T-cell (primary cell): ENCODE data around the gene SLFNL1. TPM values are rescaled to one million over a fixed set of nuclear protein-coding genes. Genes with fewer than 3 reads are reported as not detected.

Experiments
- ATAC-seq, 4 experiments: fragments of 200-7000 bp in 3 of 4; fragments of 150-1000 bp in 1 of 4; cut with Tn5 transposase; replicated peaks in 1 of 4; 1 replicate in 3 of 4; 2 replicates in 1 of 4; pipeline ENCODE4 v1.10.0; 2021; ENCODE audit warnings: moderate library complexity in 3 of 4, mild to moderate bottlenecking in 2 of 4, moderate number of reproducible peaks in 1 of 4
- CTCF ChIA-PET, 2 donors: fragments of 300-600 bp; sonication (Branson Sonifier 250); formaldehyde crosslinking; loops; one replicate each; lab custom pipeline; 2022; ENCODE audit warnings: antibody characterized with exemption in 2 of 2; lab: Charles Lee
- POLR2A ChIA-PET, 2 donors: fragments of 300-600 bp; sonication (Branson Sonifier 250); formaldehyde crosslinking; loops; one replicate each; lab custom pipeline; 2022; ENCODE audit warnings: antibody characterized with exemption in 2 of 2; lab: Charles Lee
- DNase-seq, 35 experiments: peaks; one replicate each; pipeline versions ENCODE4 v3.0.0 to v3.0.0-alpha.2; 2013 to 2023
- H3K27ac ChIP-seq: one replicate; pipeline ENCODE4 v1.5.1; 2013; ENCODE audit warnings: low read length
- H3K27me3 ChIP-seq, 2 experiments: replicated peaks in 1 of 2; 1 replicate in 1 of 2; 2 replicates in 1 of 2; pipeline versions ENCODE4 v1.6.1 to v1.7.0; 2013; ENCODE audit warnings: low read length in 1 of 2, mixed read lengths in 1 of 2; ENCODE audit not compliant: control insufficient read depth in 2 of 2, insufficient read depth in 2 of 2; ENCODE audit errors: extremely low read depth in 1 of 2
- H3K36me3 ChIP-seq, 2 donors: 1 replicate in 1 of 2; 2 replicates in 1 of 2; pipeline versions ENCODE4 v1.6.1 to v1.7.0; 2013; ENCODE audit warnings: low read length in 1 of 2; ENCODE audit not compliant: control insufficient read depth in 2 of 2, insufficient read depth in 1 of 2; ENCODE audit errors: extremely low read depth in 1 of 2
- H3K4me1 ChIP-seq, 2 experiments: 1 replicate in 1 of 2; 2 replicates in 1 of 2; pipeline versions ENCODE4 v1.6.1 to v1.7.0; 2013; ENCODE audit warnings: low read length in 2 of 2, mixed read lengths in 1 of 2; ENCODE audit not compliant: insufficient read depth in 2 of 2, control insufficient read depth in 1 of 2; ENCODE audit errors: extremely low read depth in 1 of 2
- H3K4me3 ChIP-seq, 2 donors: 1 replicate in 1 of 2; 2 replicates in 1 of 2; pipeline versions ENCODE4 v1.5.1 to v1.7.0; 2013; ENCODE audit warnings: mild to moderate bottlenecking in 2 of 2, low read length in 1 of 2, moderate library complexity in 1 of 2; ENCODE audit not compliant: control insufficient read depth in 1 of 2; ENCODE audit errors: extremely low read depth in 1 of 2
- H3K9me3 ChIP-seq: 2 replicates; pipeline ENCODE4 v1.7.0; 2013
- H3K27ac Mint-ChIP-seq, 2 donors: one replicate each; pipeline ENCODE4 v1.8.0; 2020 to 2021; ENCODE audit warnings: mild to moderate bottlenecking in 2 of 2, mixed read lengths in 2 of 2
- H3K27me3 Mint-ChIP-seq, 2 donors: one replicate each; pipeline ENCODE4 v1.8.0; 2021 to 2022; ENCODE audit warnings: mixed read lengths in 2 of 2
- H3K36me3 Mint-ChIP-seq: one replicate; pipeline ENCODE4 v1.8.0; 2021; ENCODE audit warnings: mixed read lengths
- H3K4me1 Mint-ChIP-seq, 3 donors: one replicate each; pipeline ENCODE4 v1.8.0; 2020 to 2022; ENCODE audit warnings: mixed read lengths in 3 of 3, mild to moderate bottlenecking in 1 of 3
- H3K4me3 Mint-ChIP-seq, 3 donors: one replicate each; pipeline ENCODE4 v1.8.0; 2020 to 2022; ENCODE audit warnings: mild to moderate bottlenecking in 3 of 3, mixed read lengths in 3 of 3, moderate library complexity in 3 of 3
- H3K9me3 Mint-ChIP-seq, 3 donors: one replicate each; pipeline ENCODE4 v1.8.0; 2020 to 2022; ENCODE audit warnings: mixed read lengths in 3 of 3
- WGBS: methylation state at CpG from one replicate; pipeline ENCODE4 v1.1.5; 2013; ENCODE audit warnings: missing lambda C conversion rate; ENCODE audit not compliant: insufficient coverage; 5-methylcytosine and 5-hydroxymethylcytosine counted together
- total RNA-seq, 35 experiments: library from RNA in 6 of 35; stranded (reverse) in 6 of 35; fragments of 120-200 nt in 1 of 35; gene quantifications; one replicate each; pipeline versions ENCODE4 v1.2.1 to v1.2.4 and lab custom pipeline; 2013 to 2026

The SLFNL1 gene
- total RNA-seq, 5 donors from 2014 or later (not counting 1 experiment from before 2014, with no cell fraction given), result 0.25 to 0.98 (median 0.82) TPM

DNA sequence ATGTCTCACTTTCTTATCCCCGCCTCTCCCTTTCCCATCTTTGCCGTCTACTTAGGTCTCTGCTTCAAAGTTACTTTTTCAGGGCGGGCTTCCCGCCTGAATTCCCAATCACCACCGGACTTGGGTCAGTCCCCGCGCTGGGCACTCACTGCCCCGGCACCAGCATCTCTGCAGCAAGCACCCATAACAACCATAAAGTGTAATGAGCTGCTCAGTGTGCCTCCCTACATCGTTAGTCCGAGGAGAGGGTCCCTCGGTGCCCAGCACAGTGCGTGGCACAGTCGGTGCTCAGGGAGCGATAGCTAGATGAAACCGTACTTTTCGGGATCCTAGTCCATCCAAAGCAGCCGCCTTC, 42.7 kb downstream of the SLFNL1 start:
- peak overlapping the region; percentile 79 to 87 (median 82) for H3K4me3 Mint-ChIP-seq
- peaks cover 25 to 27% (median 26%) of the 10 kb centered on the region in 3 donors for H3K4me1 Mint-ChIP-seq
- Histone ChIP-seq H3K27me3 (no peaks in the 10 kb centered on the region), H3K27ac (peak overlapping the region; percentile 87), H3K4me3 (peak overlapping the region; percentile 73 to 85), H3K9me3 (no peaks in the 10 kb centered on the region), H3K4me1 (peaks cover 6 to 24% of the 10 kb centered on the region in 2 experiments), H3K36me3 (peaks cover 0 to 3% of the 10 kb centered on the region in 2 donors)
- H3K27me3 Mint-ChIP-seq, result no peaks in the 10 kb centered on the region
- peak in 1 of 35 experiments; percentile 4 for DNase-seq
- CTCF ChIA-PET, result interaction anchor here in 1 of 2 donors (1.1 to 2.6 kb wide), 2 partner anchors 10 to 25 kb away, joined by 3 to 17 read pairs; no protein-coding TSS in a partner anchor
- no peaks in the 10 kb centered on the region for H3K9me3 Mint-ChIP-seq
- peak overlapping the region in 1 of 2 donors; percentile 90 for H3K27ac Mint-ChIP-seq
- POLR2A ChIA-PET, result interaction anchor here (0.6 to 1.5 kb wide), 2 partner anchors 24 to 939 kb away, joined by 3 to 6 read pairs; partner anchors contain the start of gene CAP1 (in 1 of the 2)
- WGBS, result 51% methylated on average over 17 of the region's 17 CpGs
- no peak for ATAC-seq
- H3K36me3 Mint-ChIP-seq, result peaks cover 5% of the 10 kb centered on the region

- ATAC-seq, result no peak
- peaks cover 6 to 24% of the 10 kb centered on the region in 2 experiments for H3K4me1 ChIP-seq
- no peaks in the 10 kb centered on the region for H3K9me3 ChIP-seq
- Mint-ChIP-seq H3K4me3 (no peak overlapping the region), H3K36me3 (no peaks in the 10 kb centered on the region), H3K4me1 (peaks cover 22 to 25% (median 24%) of the 10 kb centered on the region in 3 donors), H3K27ac (no peak overlapping the region), H3K9me3 (no peaks in the 10 kb centered on the region), H3K27me3 (no peaks in the 10 kb centered on the region)
- H3K27ac ChIP-seq, result no peak overlapping the region
- DNase-seq, result no peak
- ChIA-PET POLR2A (no interaction called here), CTCF (no interaction called here)
- H3K4me3 ChIP-seq, result no peak overlapping the region
- H3K27me3 ChIP-seq, result no peaks in the 10 kb centered on the region
- H3K36me3 ChIP-seq, result no peaks in the 10 kb centered on the region
- no CpG with 5 or more reads among the region's 1 CpG for WGBS
These were observed 43.8 kb downstream of the SLFNL1 start for GRCh38 chr1:40977716-40978115.

DNA sequence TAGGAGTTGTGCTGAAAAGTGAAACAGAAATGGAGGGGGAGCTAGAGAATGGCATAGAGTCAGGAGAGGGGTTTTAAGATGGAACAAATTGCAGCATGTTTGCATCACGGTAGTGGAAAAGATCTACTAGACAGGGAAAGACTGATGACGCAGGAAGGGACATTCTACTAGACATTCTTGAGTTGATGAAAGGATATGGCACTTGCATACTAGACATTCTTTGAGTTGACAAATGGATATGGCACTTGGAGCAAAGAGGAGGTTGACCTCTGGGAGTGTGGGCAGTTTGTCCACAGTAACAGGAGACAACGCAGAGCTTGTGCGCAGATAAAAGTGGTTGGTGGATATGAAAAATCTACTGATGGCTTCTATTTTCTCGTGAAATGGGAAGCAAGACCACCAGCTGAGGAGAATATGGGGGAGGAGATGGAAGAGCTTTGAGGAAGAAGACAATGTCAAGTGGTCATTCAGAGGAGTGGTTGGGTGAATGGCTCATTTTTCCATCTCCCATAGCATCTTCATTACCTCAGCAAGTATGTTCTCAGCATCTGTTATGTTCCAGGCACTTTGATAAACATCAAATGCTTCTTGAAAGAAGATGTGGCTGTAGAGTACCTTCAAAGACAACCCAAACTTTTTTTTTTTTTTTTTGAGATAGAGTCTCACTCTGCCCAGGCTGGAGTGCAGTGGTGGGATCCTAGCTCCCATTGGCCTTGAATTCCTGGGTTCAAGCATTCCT, 44.4 kb downstream of the SLFNL1 start:
- no peaks in the 10 kb centered on the region for H3K27me3 ChIP-seq
- ATAC-seq (no peak), DNase-seq (no peak)
- no peaks in the 10 kb centered on the region for H3K9me3 ChIP-seq
- no peak overlapping the region for H3K27ac ChIP-seq
- Mint-ChIP-seq H3K9me3 (no peaks in the 10 kb centered on the region), H3K4me1 (peaks cover 16 to 22% (median 20%) of the 10 kb centered on the region in 3 donors), H3K36me3 (no peaks in the 10 kb centered on the region), H3K4me3 (no peak overlapping the region), H3K27me3 (no peaks in the 10 kb centered on the region), H3K27ac (no peak overlapping the region)
- H3K4me3 ChIP-seq, result no peak overlapping the region
- POLR2A ChIA-PET, result interaction anchor here in 1 of 2 donors (0.7 kb wide), 1 partner anchor 179 kb away, joined by 5 read pairs; no protein-coding TSS in a partner anchor
- H3K36me3 ChIP-seq, result no peaks in the 10 kb centered on the region
- WGBS, result 96% methylated on average over 4 of the region's 5 CpGs
- CTCF ChIA-PET, result no interaction called here
- H3K4me1 ChIP-seq, result peaks cover 6 to 24% of the 10 kb centered on the region in 2 experiments

DNA sequence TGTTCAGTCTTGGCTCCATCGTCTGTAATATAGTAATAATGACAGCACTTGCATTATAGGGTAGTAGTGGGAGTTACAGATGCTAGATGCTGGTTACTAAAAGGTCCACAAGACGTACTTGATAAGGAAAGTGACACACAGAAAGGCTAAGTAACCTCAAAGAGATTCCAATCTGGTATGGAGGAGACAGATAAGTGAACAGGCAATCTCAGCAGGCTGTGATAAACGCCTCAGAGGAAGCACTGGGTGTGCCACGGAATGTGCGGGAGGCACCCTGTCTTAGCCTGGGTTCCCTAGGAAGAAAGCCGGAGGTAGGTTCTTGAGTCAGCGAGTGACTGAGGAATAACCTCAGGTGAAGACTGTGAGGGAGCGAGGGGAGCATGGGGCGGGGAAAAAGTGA, 46.6 kb downstream of the SLFNL1 start:
- no peak overlapping the region for H3K4me3 Mint-ChIP-seq
- ATAC-seq (no peak), DNase-seq (no peak)
- no peaks in the 10 kb centered on the region for H3K9me3 Mint-ChIP-seq
- H3K27me3 Mint-ChIP-seq, result no peaks in the 10 kb centered on the region
- no peaks in the 10 kb centered on the region for H3K36me3 Mint-ChIP-seq
- WGBS, result 84% methylated on average over 6 of the region's 9 CpGs
- H3K4me1 Mint-ChIP-seq, result peaks cover 0 to 6% (median 2%) of the 10 kb centered on the region in 3 donors
- Histone ChIP-seq H3K4me3 (no peak overlapping the region), H3K27me3 (no peaks in the 10 kb centered on the region), H3K4me1 (peaks cover 0 to 8% of the 10 kb centered on the region in 2 experiments), H3K36me3 (no peaks in the 10 kb centered on the region), H3K9me3 (no peaks in the 10 kb centered on the region), H3K27ac (no peak overlapping the region)
- ChIA-PET CTCF (interaction anchor here in 1 of 2 donors (0.6 to 1.1 kb wide), 2 partner anchors 24 to 26 kb away, joined by 3 to 4 read pairs; no protein-coding TSS in a partner anchor), POLR2A (no interaction called here)
- H3K27ac Mint-ChIP-seq, result no peak overlapping the region

GRCh38 chr1:40973912-40974311, 47.6 kb downstream of the SLFNL1 start:
- POLR2A ChIA-PET, result no interaction called here
- Histone ChIP-seq H3K4me1 (peaks cover 0 to 3% of the 10 kb centered on the region in 2 experiments), H3K36me3 (no peaks in the 10 kb centered on the region), H3K27ac (no peak overlapping the region), H3K27me3 (no peaks in the 10 kb centered on the region), H3K4me3 (no peak overlapping the region), H3K9me3 (no peaks in the 10 kb centered on the region)
- no peak overlapping the region for H3K27ac Mint-ChIP-seq
- CTCF ChIA-PET, result no interaction called here
- no peaks in the 10 kb centered on the region for H3K27me3 Mint-ChIP-seq
- DNase-seq (no peak), ATAC-seq (no peak)
- H3K36me3 Mint-ChIP-seq, result no peaks in the 10 kb centered on the region
- no peaks in the 10 kb centered on the region for H3K9me3 Mint-ChIP-seq
- no peak overlapping the region for H3K4me3 Mint-ChIP-seq
- 25% methylated on average over 2 of the region's 2 CpGs for WGBS
- H3K4me1 Mint-ChIP-seq, result peaks cover 0 to 4% (median 2%) of the 10 kb centered on the region in 3 donors

- no peaks in the 10 kb centered on the region for H3K9me3 Mint-ChIP-seq
- WGBS, result no CpG with 5 or more reads among the region's 1 CpG
- no peak for ATAC-seq
- Histone ChIP-seq H3K27me3 (no peaks in the 10 kb centered on the region), H3K27ac (no peak overlapping the region), H3K36me3 (no peaks in the 10 kb centered on the region), H3K4me1 (no peaks in the 10 kb centered on the region), H3K9me3 (no peaks in the 10 kb centered on the region), H3K4me3 (no peak overlapping the region)
- H3K27ac Mint-ChIP-seq, result no peak overlapping the region
- H3K4me1 Mint-ChIP-seq, result no peaks in the 10 kb centered on the region
- POLR2A ChIA-PET, result no interaction called here
- H3K27me3 Mint-ChIP-seq, result no peaks in the 10 kb centered on the region
- no peak overlapping the region for H3K4me3 Mint-ChIP-seq
- no peak for DNase-seq
- no peaks in the 10 kb centered on the region for H3K36me3 Mint-ChIP-seq
- CTCF ChIA-PET, result interaction anchor here (0.7 to 1.3 kb wide), 2 partner anchors 21 to 24 kb away, joined by 3 read pairs; no protein-coding TSS in a partner anchor
These were observed 49.6 kb downstream of the SLFNL1 start for GRCh38 chr1:40971966-40972365.
